BE2C (cell line): ENCODE results near the gene SELENOW.
"Not testable (repeated sequence)": the region's sequence is repeated elsewhere in the genome, so short reads cannot be mapped to it uniquely, and the experiment has no call there.

Source experiments
- DNase-seq: peaks from one replicate; pipeline ENCODE4 v3.0.0-alpha.2; 2020
- H3K27me3 ChIP-seq: fragments of 250-450 bp; sonication (Bioruptor Pico); 2 replicates; pipeline ENCODE4 v1.5.1; 2020; ENCODE audit warnings: mild to moderate bottlenecking
- H3K36me3 ChIP-seq: fragments of 250-450 bp; sonication (Bioruptor Pico); 2 replicates; pipeline ENCODE4 v1.5.1; 2020; ENCODE audit warnings: mild to moderate bottlenecking
- H3K4me1 ChIP-seq: fragments of 250-450 bp; sonication (Bioruptor Pico); 2 replicates; pipeline ENCODE4 v1.5.1; 2020
- H3K4me3 ChIP-seq: 2 replicates; pipeline ENCODE4 v1.5.1; 2011; ENCODE audit warnings: low read depth, low read length
- H3K9me3 ChIP-seq: fragments of 250-450 bp; sonication (Bioruptor Pico); 2 replicates; pipeline ENCODE4 v1.5.1; 2020
- CTCF ChIP-seq: IDR thresholded peaks from 2 replicates; pipeline ENCODE4 v1.5.1; 2012; ENCODE audit warnings: mild to moderate bottlenecking, low read depth, low read length

The SELENOW gene

GRCh38 chr19:47766670-47767069, 11.8 kb upstream of the SELENOW start:
- no peak for TF ChIP-seq CTCF
- Histone ChIP-seq H3K27me3 (no peaks in the 10 kb centered on the region), H3K36me3 (no peaks in the 10 kb centered on the region), H3K9me3 (no peaks in the 10 kb centered on the region), H3K4me1 (no peaks in the 10 kb centered on the region), H3K4me3 (no peak overlapping the region)
- no peak for DNase-seq

- TF ChIP-seq CTCF = no peak
- Histone ChIP-seq H3K36me3 (no peaks in the 10 kb centered on the region), H3K27me3 (no peaks in the 10 kb centered on the region), H3K9me3 (no peaks in the 10 kb centered on the region), H3K4me1 (no peaks in the 10 kb centered on the region), H3K4me3 (no peak overlapping the region)
- DNase-seq = no peak
Measured at GRCh38 chr19:47767349-47767748, 11.2 kb upstream of the SELENOW start.

- Histone ChIP-seq H3K9me3 (no peaks in the 10 kb centered on the region), H3K4me3 (no peak overlapping the region), H3K27me3 (no peaks in the 10 kb centered on the region), H3K4me1 (no peaks in the 10 kb centered on the region), H3K36me3 (no peaks in the 10 kb centered on the region)
- no peak; the same call in 1 of the 2 replicates for TF ChIP-seq CTCF
- DNase-seq = no peak
Measured at GRCh38 chr19:47768604-47769003, 9.9 kb upstream of the SELENOW start.

GRCh38 chr19:47769534-47769933, 9.0 kb upstream of the SELENOW start:
- Histone ChIP-seq H3K4me3 (no peak overlapping the region), H3K27me3 (no peaks in the 10 kb centered on the region), H3K9me3 (no peaks in the 10 kb centered on the region), H3K4me1 (no peaks in the 10 kb centered on the region), H3K36me3 (no peaks in the 10 kb centered on the region)
- no peak for DNase-seq
- no peak for TF ChIP-seq CTCF

- H3K4me3 ChIP-seq, H3K27me3 ChIP-seq, H3K4me1 ChIP-seq, DNase-seq, H3K36me3 ChIP-seq, H3K9me3 ChIP-seq: not testable (repeated sequence)
Measured at GRCh38 chr19:47771291-47771690, 7.2 kb upstream of the SELENOW start.

- no peaks in the 10 kb centered on the region for H3K9me3 ChIP-seq
- H3K4me1 ChIP-seq = no peaks in the 10 kb centered on the region
- peaks cover 6% of the 10 kb centered on the region for H3K36me3 ChIP-seq
- H3K4me3 ChIP-seq = no peak overlapping the region
- no peak for DNase-seq
- no peaks in the 10 kb centered on the region for H3K27me3 ChIP-seq
- no peak for TF ChIP-seq CTCF
Measured at GRCh38 chr19:47776568-47776967, 1.9 kb upstream of the SELENOW start.

GRCh38 chr19:47777245-47778048, 1.1 kb upstream of the SELENOW start:
- not testable (repeated sequence) for H3K36me3 ChIP-seq, H3K9me3 ChIP-seq, H3K27me3 ChIP-seq, H3K4me1 ChIP-seq, DNase-seq
- peak overlapping the region; percentile 88 for H3K4me3 ChIP-seq
